ENCODE results near the gene SPEF2.
A peak's percentile ranks its signal among the peaks of the same experiment; 100 is the strongest.

Gene SPEF2

DNA sequence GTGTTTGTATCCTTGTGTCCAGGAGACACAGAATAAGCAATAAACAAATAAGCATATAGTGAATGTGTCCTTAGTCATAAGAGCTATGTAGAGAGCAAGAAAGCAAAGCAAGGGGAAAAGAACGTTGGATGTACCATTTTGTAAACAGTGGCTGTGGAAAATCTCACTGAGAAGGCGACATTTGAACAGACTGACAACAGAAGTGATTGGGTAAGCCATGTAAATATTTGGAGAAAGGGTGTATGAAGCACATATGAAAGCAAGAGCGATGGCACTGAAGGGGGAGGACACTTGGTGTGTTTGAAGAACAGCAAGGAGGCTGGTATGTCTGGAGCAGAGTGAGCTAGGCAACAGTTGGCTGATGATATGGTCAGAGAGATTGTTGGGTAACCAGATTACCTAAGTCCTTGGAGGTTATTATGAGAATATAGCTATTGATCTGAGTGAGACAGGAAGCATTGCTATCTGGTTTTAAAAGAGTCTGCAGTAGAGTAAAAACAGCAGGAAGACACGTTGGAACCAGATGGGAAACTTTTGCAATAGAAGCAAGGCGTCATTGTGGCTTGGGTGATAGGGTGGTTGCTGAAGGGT is 123.6 kb downstream of the SPEF2 start:
- no peak for DNase-seq

DNA sequence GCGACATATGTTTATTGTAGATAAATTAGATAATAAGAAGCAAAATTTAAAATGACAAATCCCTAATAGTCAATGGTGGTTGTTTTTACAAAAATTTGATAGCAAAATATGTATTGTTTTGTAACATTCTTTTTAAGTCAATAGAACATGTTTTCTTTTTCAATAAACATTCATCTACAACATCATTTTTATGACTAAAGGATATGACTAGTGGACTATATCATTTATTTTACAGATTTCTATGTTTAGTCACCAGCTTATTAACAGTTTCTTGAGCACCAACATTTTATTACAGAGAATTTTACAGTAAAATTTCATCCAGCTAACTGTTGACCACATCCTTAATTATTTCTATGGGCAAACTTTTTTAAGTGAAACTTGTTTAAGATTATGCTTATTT is 124.3 kb downstream of the SPEF2 start:
- DNase-seq = no peak

GRCh38 chr5:35743644-35744043 is 126.0 kb downstream of the SPEF2 start:
- no peak for DNase-seq

- DNase-seq = no peak
Observed at GRCh38 chr5:35745193-35745592, 127.5 kb downstream of the SPEF2 start.

DNA sequence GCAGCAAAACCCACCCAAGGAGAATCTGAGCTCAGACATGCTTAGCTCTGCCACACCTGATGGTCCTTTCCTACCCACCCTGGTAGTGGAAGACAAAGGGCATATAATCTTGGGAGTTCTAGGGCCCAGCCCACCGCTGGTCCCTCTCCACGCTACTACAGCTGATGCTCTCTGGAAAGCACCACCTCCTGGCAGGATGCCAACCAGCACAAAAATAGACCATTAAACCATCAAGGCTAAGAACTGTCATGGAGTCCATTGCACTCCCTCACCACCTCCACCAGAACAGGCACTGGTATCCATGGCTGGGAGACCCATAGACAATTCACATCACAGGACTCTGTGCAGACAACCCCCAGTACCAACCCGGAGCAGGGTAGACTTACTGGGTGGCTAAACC is 128.0 kb downstream of the SPEF2 start:
- no peak for DNase-seq

DNA sequence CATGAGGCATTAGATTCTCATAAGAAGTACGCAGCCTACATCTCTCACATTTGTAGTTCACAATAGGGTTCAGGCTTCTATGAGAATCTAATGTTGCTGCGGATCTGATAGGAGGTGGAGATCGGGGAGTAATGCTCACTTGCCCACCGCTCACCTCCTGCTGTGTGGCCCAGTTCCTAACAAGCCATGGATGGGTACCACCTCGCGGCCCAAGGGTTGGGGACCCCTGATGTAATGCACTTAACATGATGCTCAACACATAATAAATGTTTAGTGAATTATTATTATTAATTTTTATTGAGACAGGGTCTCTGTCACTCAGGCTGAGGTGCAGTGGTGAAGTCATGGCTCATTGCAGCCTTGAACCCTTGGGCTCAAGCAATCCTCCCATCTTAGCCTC is 134.3 kb downstream of the SPEF2 start:
- no peak for DNase-seq

- no peak for DNase-seq
Observed at GRCh38 chr5:35753500-35753899, 135.8 kb downstream of the SPEF2 start.

GRCh38 chr5:35754481-35754880 is 136.8 kb downstream of the SPEF2 start:
- DNase-seq = no peak

- no peak for DNase-seq
Observed at GRCh38 chr5:35755966-35756365, 138.3 kb downstream of the SPEF2 start.

GRCh38 chr5:35758151-35758724 is 140.6 kb downstream of the SPEF2 start:
- DNase-seq = no peak

- DNase-seq = no peak
Observed at GRCh38 chr5:35761541-35761940, 143.9 kb downstream of the SPEF2 start.

- DNase-seq = no peak
Observed at GRCh38 chr5:35762368-35762767, 144.7 kb downstream of the SPEF2 start.

- DNase-seq = no peak
Observed at GRCh38 chr5:35765921-35766320, 148.3 kb downstream of the SPEF2 start.

DNA sequence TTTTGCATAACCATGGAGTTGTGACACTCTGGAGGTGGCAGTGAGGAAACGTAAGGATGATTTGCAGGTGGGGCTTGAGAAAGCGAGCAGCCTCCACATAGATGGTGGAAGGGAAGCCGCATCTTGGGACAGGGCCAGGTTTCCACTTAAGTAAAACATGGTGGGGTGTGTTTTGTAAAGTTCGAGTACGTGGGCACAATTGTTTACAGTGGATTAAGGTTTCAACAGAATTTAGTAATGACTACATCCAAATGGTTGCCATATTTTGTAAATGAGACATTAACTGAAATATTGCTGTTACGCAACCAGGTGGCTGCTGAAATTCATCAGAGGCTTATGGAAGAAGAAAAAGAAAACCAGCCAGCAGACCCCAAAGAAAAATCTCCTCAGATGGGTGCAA is 153.6 kb downstream of the SPEF2 start:
- no peak for DNase-seq

DNA sequence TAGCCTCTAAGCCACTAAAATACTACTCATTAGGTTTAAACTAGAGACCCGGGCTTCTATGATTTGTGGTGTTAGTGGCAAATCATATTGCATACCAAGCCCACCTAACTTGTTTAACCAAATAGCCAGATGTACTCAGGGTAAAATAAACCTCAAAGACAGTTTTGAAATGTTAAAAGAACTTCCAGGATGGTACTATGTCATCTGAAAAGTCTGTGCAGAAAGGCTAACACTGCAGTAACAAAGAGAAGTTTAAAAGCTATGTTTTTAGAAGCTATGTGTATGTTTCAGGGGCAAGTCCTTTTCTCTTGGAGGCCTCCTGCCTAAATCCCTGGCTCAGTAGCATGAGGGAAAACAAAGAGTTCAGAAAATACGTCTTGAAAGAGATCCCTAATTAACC is 154.2 kb downstream of the SPEF2 start:
- no peak for DNase-seq

DNA sequence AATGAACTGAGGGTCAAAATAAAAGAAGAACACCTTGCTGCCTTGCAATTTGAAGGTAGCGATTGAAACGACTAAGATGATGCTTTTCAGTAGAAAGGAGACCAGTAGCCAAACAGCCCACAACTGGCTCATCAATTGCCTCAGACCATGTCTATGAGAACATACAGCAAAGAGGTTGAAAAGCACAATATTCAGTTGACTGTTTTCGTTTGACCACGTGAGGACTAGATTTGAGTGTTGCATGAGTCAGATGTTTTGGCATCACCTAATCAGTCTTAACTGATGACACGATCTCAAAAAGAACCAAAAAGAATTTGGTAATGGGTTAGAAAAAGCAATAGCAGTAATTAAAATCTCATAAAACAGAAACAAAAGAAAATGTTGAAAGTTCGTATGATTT is 156.3 kb downstream of the SPEF2 start:
- DNase-seq = no peak

DNA sequence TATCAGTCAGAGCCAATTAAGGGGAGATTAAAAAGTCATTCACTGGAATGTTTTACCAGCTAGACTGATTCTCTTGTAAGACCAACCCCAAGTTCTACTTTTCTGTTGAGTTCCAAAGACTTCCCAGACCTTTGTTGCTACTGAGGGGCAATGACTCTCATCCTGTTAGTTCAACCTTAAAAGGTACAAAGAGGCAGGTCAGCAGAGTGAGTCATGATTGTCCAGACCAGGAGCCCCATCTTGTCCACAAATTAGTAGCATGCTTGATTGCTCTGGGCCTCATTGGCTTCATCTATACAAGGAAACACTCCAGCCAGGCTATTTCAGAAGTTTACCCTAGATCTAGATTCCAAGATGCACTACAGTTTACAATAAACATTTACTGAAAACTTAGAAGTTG is 159.1 kb downstream of the SPEF2 start:
- DNase-seq = no peak

DNA sequence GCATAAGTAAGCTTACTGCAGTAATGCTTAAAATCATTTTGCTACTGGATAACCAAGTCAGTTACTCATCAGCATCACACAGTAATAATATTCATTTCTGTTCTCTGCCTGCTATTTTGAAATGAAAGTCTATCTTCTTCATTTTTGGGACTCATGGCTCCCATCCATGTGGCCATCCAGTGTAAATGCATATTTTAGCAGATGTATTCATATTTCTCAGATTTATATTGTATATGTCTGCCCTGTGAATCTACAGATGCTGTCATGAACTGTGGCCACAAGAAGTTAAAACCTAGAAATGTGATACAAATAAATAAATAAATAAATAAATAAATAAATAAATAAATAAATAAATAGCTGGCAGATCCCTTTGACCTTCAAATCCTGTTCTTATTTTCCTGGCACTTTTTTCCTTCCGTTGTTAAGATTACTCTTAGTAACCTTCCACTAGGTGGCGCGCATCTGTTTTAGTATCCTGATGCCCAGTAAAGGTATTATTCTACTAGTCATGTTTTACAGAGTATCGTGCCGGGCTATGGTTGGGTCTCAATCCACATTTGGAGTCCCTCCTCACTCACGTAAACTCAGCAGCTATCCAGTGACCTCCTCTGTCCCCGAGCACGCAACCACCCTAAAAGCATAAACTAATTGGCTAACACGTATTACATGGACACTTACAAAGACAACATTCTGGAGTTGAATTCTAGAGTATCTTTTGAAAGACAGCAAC is 159.9 kb downstream of the SPEF2 start:
- peak; percentile 61 for DNase-seq

DNA sequence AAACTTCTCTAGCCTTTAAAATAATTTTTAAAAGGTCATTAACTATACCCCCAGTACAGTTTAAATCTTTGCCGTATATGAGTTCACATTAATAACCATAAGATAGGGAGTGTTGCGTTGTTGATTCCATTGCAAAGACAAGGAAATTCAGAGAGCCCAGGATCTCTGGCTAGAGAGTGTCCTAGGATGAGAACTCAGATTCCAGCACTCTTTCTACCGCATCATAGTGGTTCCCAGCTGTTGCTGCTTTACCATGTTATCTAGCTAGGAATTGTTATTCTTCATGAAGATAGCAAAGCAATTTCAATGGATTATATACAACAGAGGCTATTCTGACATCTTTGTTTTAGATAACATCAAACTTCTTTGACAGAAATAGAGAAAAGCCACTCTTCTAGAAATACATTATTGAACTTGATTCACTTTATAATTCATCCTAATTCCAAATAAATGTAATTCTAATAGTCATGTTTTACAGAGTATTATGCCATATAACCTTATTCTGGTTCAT is 160.7 kb downstream of the SPEF2 start:
- no peak for DNase-seq

- DNase-seq = no peak
Observed at GRCh38 chr5:35780236-35780635, 162.6 kb downstream of the SPEF2 start.

DNA sequence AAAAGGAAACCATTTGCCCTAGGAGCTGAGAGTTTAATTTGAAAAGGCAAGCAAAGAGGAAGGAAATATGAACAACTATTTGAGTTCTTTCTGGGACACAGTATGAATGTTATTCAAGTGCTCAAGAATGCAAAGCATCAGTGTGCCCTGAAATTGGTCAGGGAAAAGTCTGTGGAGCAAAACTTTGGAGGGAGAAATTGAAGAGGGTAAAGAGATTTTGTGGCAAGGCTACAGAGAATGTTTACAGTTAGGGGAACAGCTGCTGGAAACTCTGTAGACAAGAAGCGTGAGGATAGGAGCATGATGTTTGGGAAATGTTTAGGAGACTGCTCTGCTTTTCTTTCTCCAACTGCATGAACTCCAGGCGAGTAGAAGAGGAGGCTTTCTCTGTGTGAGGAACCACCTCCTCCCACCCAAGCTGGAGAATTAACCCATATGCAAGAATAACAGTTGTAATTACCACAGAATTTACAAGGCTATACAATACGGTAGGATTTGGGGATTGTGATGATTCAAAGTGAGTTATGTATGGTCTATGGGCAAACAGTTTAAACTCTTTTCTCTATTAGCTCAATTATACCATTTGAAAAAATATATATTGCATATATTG is 163.6 kb downstream of the SPEF2 start:
- DNase-seq = no peak

DNA sequence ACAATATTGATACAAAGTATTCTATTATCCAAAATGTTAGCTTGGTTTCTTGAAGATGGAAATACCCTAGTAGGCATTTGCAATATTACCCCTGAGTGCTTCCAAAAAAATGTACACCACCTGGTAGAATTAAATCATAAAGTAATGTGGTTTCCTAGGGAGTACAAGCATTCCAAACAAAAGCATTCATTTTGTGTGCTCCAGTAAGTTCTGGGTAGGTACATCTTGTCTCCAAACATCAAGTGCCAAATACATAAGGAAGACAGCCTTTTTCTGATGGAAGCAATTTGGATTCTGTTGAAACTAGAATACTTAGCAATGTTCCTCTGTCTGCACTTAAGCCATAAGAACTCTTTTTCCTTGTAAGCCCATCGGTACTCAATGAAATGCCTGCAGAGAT is 165.9 kb downstream of the SPEF2 start:
- no peak for DNase-seq

GRCh38 chr5:35785601-35786085 is 168.0 kb downstream of the SPEF2 start:
- DNase-seq = no peak

DNA sequence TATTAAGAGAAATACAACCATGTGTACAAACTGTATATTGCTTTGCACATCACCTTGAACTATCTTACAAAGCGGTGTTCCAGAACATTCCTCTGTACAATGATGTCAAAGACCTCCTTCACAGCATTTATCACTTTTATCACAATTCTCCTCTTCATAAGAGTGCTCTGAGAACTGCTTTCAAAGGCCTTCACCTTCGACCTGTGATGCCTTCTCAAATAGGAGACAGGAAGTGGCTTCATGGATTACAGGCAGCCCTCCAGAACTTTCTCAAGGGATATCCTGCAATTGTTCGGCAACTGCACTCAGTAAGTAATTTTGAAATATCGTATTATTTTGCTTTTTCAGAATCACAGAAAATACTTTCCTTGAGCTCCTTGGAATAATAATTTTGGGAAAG is 171.1 kb downstream of the SPEF2 start:
- no peak for DNase-seq
